Measurements from ENCODE around the gene YAF2. TPM values are rescaled to one million over a fixed set of nuclear protein-coding genes. Genes with fewer than 3 reads are reported as not detected.

YAF2 gene
- total RNA-seq, 1 experiment from 2014 or later = 27.6 TPM

GRCh38 chr12:42172441-42173210 lies 65.4 kb downstream of the YAF2 start:
- in situ Hi-C loops (cut with HindIII; ENCODE audit: low pct_unique_long_range_greater_than_20kb, low sequenced_read_pairs) (no loop called here), intact Hi-C loops (cut with micrococcal nuclease; ENCODE audit: unreplicated experiment) (no loop called here)
- Histone ChIP-seq H3K4me3 (ENCODE audit: low read depth in 2 of 2, low read length in 2 of 2) (no peak overlapping the region), H3K9me3 (ENCODE audit: control insufficient read depth, insufficient read depth, low read depth, low read length) (no peaks in the 10 kb centered on the region), H3K36me3 (ENCODE audit: control insufficient read depth, insufficient read depth, low read length) (no peaks in the 10 kb centered on the region), H3K27ac (ENCODE audit: low read length) (no peak overlapping the region), H3K4me1 (ENCODE audit: control insufficient read depth, insufficient read depth, low read length) (no peaks in the 10 kb centered on the region), H3K27me3 (ENCODE audit: control insufficient read depth, insufficient read depth, low read length) (no peaks in the 10 kb centered on the region)
- TF ChIP-seq TCF7L2 (IDR thresholded peaks at IDR 0.05; ENCODE audit: low read depth, low read length) = no peak
- no peak for TF ChIP-seq POLR2AphosphoS5 (IDR thresholded peaks at IDR 0.05; ENCODE audit: low read depth, low read length)
- TF ChIP-seq SIN3A (IDR thresholded peaks at IDR 0.05; ENCODE audit: borderline replicate concordance, insufficient read depth, low read depth, low read length) = no peak
- no peak for TF ChIP-seq CTCF (IDR thresholded peaks at IDR 0.05)
- BruUV-seq (replicated peaks) = no TSS peak
- DNase-seq (ENCODE audit: low read depth, low spot score) = no peak
- ATAC-seq = no peak
- ChIA-PET POLR2A (no interaction called here), CTCF (no interaction called here)

GRCh38 chr12:42167711-42168110 lies 70.3 kb downstream of the YAF2 start:
- BruUV-seq (replicated peaks) = no TSS peak
- H3K9me3 ChIP-seq (ENCODE audit: control insufficient read depth, insufficient read depth, low read depth, low read length) = no peaks in the 10 kb centered on the region
- intact Hi-C loops (cut with micrococcal nuclease; ENCODE audit: unreplicated experiment) (no loop called here), in situ Hi-C loops (cut with HindIII; ENCODE audit: low pct_unique_long_range_greater_than_20kb, low sequenced_read_pairs) (no loop called here)
- DNase-seq (ENCODE audit: low read depth, low spot score) = no peak
- no peaks in the 10 kb centered on the region for H3K36me3 ChIP-seq (ENCODE audit: control insufficient read depth, insufficient read depth, low read length)
- no peak overlapping the region for H3K4me3 ChIP-seq (ENCODE audit: low read depth in 2 of 2, low read length in 2 of 2)
- CTCF ChIA-PET = no interaction called here
- 0 out of 2 replicates have a peak, but pooled peaks cover 1% of the 10 kb centered on the region for H3K4me1 ChIP-seq (ENCODE audit: control insufficient read depth, insufficient read depth, low read length)
- ATAC-seq = no peak
- H3K27ac ChIP-seq (ENCODE audit: low read length) = no peak overlapping the region
- POLR2A ChIA-PET = no interaction called here
- no peaks in the 10 kb centered on the region for H3K27me3 ChIP-seq (ENCODE audit: control insufficient read depth, insufficient read depth, low read length)
- TF ChIP-seq TCF7L2 (IDR thresholded peaks at IDR 0.05; ENCODE audit: low read depth, low read length) = no peak
- TF ChIP-seq POLR2AphosphoS5 (IDR thresholded peaks at IDR 0.05; ENCODE audit: low read depth, low read length) = no peak
- TF ChIP-seq SIN3A (IDR thresholded peaks at IDR 0.05; ENCODE audit: borderline replicate concordance, insufficient read depth, low read depth, low read length) = no peak
- TF ChIP-seq REST (IDR thresholded peaks at IDR 0.05; ENCODE audit: insufficient read depth in 1 of 2, low read depth in 2 of 2, low read length in 1 of 2) = no peak
- TF ChIP-seq CTCF (IDR thresholded peaks at IDR 0.05) = no peak

Data from Panc1 (cell line).